Upper lobe of left lung (tissue), 6 donors: Measurements from ENCODE around the gene ABCE1. TPM values are rescaled to one million over a fixed set of nuclear protein-coding genes. Genes with fewer than 3 reads are reported as not detected.

ENCODE experiments used
- ATAC-seq, 2 donors: fragments of 200-7000 bp; cut with Tn5 transposase; one replicate each; pipeline ENCODE4 v1.9.1; 2022; ENCODE audit warnings: mild to moderate bottlenecking in 2 of 2, moderate library complexity in 2 of 2; ENCODE audit not compliant: low FRiP score in 2 of 2
- DNase-seq, 2 donors: peaks; one replicate each; pipeline ENCODE4 v3.0.0-alpha.2; 2019 to 2020
- H3K27ac ChIP-seq, 4 donors: fragments of 200-600 bp; sonication (generic); one replicate each; pipeline ENCODE4 v1.5.1; 2016 to 2019
- H3K27me3 ChIP-seq, 4 donors: fragments of 200-600 bp; sonication (generic); one replicate each; pipeline ENCODE4 v1.5.1; 2017 to 2019
- H3K36me3 ChIP-seq, 4 donors: fragments of 200-600 bp; sonication (generic); one replicate each; pipeline ENCODE4 v1.5.1; 2016 to 2019
- H3K4me1 ChIP-seq, 4 donors: fragments of 200-600 bp; sonication (generic); one replicate each; pipeline ENCODE4 v1.5.1; 2018 to 2019
- H3K4me3 ChIP-seq, 4 donors: fragments of 200-600 bp; sonication (generic); one replicate each; pipeline ENCODE4 v1.5.1; 2017 to 2019; ENCODE audit warnings: mild to moderate bottlenecking in 2 of 4, moderate library complexity in 1 of 4
- H3K9me3 ChIP-seq, 4 donors: fragments of 200-600 bp; sonication (generic); one replicate each; pipeline ENCODE4 v1.5.1; 2018 to 2019
- EP300 ChIP-seq, 4 donors: sonication (generic); formaldehyde crosslinking; IDR thresholded peaks; one replicate each; pipeline ENCODE4 v1.5.1; 2017; ENCODE audit warnings: antibody characterized with exemption in 4 of 4, control low read depth in 2 of 4
- POLR2A ChIP-seq, 4 donors: fragments of 450-650 bp; IDR thresholded peaks; one replicate each; pipeline ENCODE4 v1.5.1; 2016 to 2017; ENCODE audit warnings: antibody characterized with exemption in 4 of 4, mild to moderate bottlenecking in 2 of 4
- POLR2AphosphoS5 ChIP-seq, 2 donors: sonication (generic); formaldehyde crosslinking; IDR thresholded peaks; one replicate each; pipeline ENCODE4 v1.5.1; 2017; ENCODE audit warnings: antibody characterized with exemption in 2 of 2
- whole genome bisulfite sequencing, 2 donors: methylation state at CpG; one replicate each; pipeline ENCODE4 v1.1.5; 2017 to 2018; 5-methylcytosine and 5-hydroxymethylcytosine counted together
- total RNA-seq, 6 donors: library from RNA; depleted of rRNA in 4 of 6; stranded (reverse); fragments of >200 nt in 4 of 6; gene quantifications; one replicate each; pipeline versions ENCODE4 v1.1.0 to v1.2.1, GENCODE V29; 2016 to 2021
- TF ChIP-seq, protein P1 (sequence below), 6 experiments: fragments of 450-650 bp in 4 of 6; fragments of 200-600 bp in 2 of 6; sonication (generic) in 2 of 6; IDR thresholded peaks; one replicate each; pipeline ENCODE4 v1.5.1; 2016 to 2019; ENCODE audit warnings: antibody characterized with exemption in 6 of 6
- donor health status: DM: no; HTN: no; CAD: no; lungs with moderate emphysema.
- donor health status: DM: no; HTN: yes; CAD: no; lungs with severe emphysema.

The ABCE1 gene
- total RNA-seq, 6 donors from 2014 or later: 13.7 to 86.5 (median 39.2) TPM

DNA sequence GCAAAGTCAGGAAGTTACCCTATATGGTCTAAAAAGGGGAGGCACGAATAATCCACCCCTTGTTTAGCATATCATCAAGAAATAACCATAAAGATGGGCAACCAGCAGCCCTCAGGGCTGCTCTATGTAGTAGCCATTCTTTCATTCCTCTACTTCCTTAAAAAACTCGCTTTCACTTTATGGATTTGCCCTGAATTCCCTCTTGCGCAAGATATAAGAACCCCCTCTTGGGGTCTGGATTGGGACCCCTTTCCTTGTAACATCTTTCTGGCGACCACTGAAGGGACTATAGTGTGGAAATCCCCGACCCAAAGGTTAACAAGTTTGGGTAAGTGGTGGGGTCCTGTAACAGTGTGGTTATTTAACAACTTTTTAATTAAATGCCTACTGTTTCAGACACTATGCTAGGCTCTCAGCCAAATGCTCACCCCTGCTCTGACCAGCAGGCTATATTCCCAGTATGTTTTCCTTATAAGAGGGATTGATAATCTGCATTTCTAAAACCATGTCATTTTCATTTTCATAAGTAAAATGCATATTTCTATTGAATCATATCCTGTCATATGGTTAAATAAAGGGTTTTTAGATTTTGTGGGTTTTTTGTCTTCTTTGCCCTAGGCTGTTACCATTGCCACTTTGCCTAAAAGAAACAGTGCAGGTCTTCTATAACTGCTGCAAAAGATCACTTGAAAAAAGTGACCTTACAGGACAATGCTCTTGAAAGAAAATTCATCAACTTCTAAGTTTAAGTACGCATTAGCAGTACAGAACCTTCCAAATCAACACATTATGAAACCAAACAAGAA is 41.6 kb upstream of the ABCE1 start:
- 93% methylated on average over 6 of the region's 6 CpGs for WGBS, 2 donors

DNA sequence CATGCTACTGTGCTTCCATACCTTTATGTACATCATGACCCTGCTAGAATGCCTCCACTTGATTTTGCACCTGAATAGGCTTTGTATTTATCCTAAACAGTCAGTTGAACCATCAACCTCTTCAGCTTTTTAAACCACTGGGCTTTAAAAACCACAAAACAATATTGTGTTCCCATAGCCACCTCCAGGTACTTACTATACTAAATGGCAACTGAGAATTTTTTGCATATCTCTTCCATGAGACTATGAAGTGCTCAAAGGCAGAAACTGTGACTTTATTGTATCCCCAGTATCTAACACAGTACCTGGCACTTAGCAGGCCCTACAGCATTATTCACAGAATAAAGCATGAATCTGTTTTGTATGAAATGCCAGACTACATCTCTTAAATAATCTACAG is 39.9 kb upstream of the ABCE1 start:
- Histone ChIP-seq H3K27me3 (no peaks in the 10 kb centered on the region), H3K27ac (no peak overlapping the region), H3K4me3 (no peak overlapping the region), H3K4me1 (no peaks in the 10 kb centered on the region), H3K36me3 (no peaks in the 10 kb centered on the region), H3K9me3 (no peaks in the 10 kb centered on the region)
- no peak for TF ChIP-seq POLR2AphosphoS5 (IDR thresholded peaks at IDR 0.05)
- TF ChIP-seq, protein P1, sequence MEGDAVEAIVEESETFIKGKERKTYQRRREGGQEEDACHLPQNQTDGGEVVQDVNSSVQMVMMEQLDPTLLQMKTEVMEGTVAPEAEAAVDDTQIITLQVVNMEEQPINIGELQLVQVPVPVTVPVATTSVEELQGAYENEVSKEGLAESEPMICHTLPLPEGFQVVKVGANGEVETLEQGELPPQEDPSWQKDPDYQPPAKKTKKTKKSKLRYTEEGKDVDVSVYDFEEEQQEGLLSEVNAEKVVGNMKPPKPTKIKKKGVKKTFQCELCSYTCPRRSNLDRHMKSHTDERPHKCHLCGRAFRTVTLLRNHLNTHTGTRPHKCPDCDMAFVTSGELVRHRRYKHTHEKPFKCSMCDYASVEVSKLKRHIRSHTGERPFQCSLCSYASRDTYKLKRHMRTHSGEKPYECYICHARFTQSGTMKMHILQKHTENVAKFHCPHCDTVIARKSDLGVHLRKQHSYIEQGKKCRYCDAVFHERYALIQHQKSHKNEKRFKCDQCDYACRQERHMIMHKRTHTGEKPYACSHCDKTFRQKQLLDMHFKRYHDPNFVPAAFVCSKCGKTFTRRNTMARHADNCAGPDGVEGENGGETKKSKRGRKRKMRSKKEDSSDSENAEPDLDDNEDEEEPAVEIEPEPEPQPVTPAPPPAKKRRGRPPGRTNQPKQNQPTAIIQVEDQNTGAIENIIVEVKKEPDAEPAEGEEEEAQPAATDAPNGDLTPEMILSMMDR (IDR thresholded peaks at IDR 0.05): no peak
- no peak for TF ChIP-seq POLR2A (IDR thresholded peaks at IDR 0.05)
- TF ChIP-seq EP300 (IDR thresholded peaks at IDR 0.05): no peak
- ATAC-seq (no peak), DNase-seq (no peak)

More for the DNA sequence above, 41.6 kb upstream of the ABCE1 start:
- ATAC-seq: no peak
- DNase-seq: no peak
- Histone ChIP-seq H3K9me3 (no peaks in the 10 kb centered on the region), H3K4me3 (no peak overlapping the region), H3K27me3 (no peaks in the 10 kb centered on the region), H3K27ac (no peak overlapping the region), H3K36me3 (no peaks in the 10 kb centered on the region), H3K4me1 (no peaks in the 10 kb centered on the region)
- no peak for TF ChIP-seq POLR2A (IDR thresholded peaks at IDR 0.05)

- Histone ChIP-seq H3K9me3 (no peaks in the 10 kb centered on the region), H3K4me3 (no peak overlapping the region), H3K27ac (no peak overlapping the region), H3K27me3 (no peaks in the 10 kb centered on the region), H3K4me1 (peaks cover 0 to 12% (median 0%) of the 10 kb centered on the region in 4 donors), H3K36me3 (peaks cover 0 to 2% (median 0%) of the 10 kb centered on the region in 4 donors)
- TF ChIP-seq, protein P1 (IDR thresholded peaks at IDR 0.05): peak in 5 of 6 experiments; percentile 18 to 57 (median 54)
- TF ChIP-seq POLR2A (IDR thresholded peaks at IDR 0.05): no peak
- TF ChIP-seq POLR2AphosphoS5 (IDR thresholded peaks at IDR 0.05): no peak
- TF ChIP-seq EP300 (IDR thresholded peaks at IDR 0.05): no peak
- DNase-seq (no peak), ATAC-seq (peak in 1 of 2 donors; percentile 53)
- WGBS, 2 donors: 65 to 67% methylated on average over 6 of the region's 6 CpGs
Observed at GRCh38 chr4:145061318-145061920, 36.7 kb upstream of the ABCE1 start.

DNA sequence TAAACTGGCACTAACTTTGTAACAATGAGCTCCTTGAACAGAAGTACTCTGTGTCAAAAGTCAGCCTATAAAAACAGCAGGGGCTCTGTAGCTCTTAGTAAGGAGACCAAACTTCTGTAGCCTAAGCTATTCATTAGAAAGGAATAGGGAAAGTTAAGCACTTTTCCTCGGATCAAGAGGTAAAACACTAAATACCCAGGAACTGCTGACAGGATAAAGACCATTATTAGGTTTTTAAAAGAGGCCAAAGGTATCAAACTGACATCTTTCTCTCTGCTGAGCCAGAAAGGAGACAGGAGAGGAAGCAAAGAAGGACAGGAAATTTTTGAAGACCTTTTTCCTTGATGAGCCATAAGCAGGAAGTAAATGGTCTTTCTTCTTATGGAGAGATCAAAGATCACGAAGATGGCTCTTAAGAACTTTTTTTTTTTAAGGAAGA is 32.0 kb upstream of the ABCE1 start:
- DNase-seq: no peak
- WGBS, 2 donors: 37 to 51% methylated on average over 2 of the region's 2 CpGs
- no peak for ATAC-seq
- Histone ChIP-seq H3K9me3 (no peaks in the 10 kb centered on the region), H3K27ac (no peak overlapping the region), H3K27me3 (no peaks in the 10 kb centered on the region), H3K4me3 (no peak overlapping the region), H3K4me1 (peaks cover 0 to 12% (median 0%) of the 10 kb centered on the region in 4 donors), H3K36me3 (peaks cover 0 to 2% (median 0%) of the 10 kb centered on the region in 4 donors)
- TF ChIP-seq, protein P1 (IDR thresholded peaks at IDR 0.05): no peak
- TF ChIP-seq POLR2A (IDR thresholded peaks at IDR 0.05): no peak
- TF ChIP-seq POLR2AphosphoS5 (IDR thresholded peaks at IDR 0.05): no peak
- TF ChIP-seq EP300 (IDR thresholded peaks at IDR 0.05): no peak

DNA sequence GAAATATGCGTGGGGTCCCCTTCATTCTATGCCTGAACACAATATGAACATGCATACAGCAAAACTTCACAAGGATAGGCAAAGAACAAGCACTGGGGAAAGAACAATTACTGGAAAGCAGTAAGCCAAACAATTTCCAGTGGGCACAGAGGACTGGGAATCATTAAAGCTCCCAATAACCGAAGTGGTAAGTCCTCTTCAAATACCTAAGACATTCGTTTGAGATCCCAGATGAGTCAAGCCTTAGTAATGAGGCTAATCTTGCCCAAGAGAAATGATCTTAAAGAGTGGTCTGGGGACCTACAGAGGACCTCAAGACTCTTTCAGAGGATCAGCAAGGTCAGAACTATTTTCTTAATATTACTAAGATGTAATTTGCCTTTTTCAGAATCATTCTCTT is 28.8 kb upstream of the ABCE1 start:
- Histone ChIP-seq H3K27ac (no peak overlapping the region), H3K27me3 (no peaks in the 10 kb centered on the region), H3K4me1 (peaks cover 0 to 12% (median 0%) of the 10 kb centered on the region in 4 donors), H3K36me3 (no peaks in the 10 kb centered on the region), H3K9me3 (no peaks in the 10 kb centered on the region), H3K4me3 (no peak overlapping the region)
- no peak for ATAC-seq
- WGBS, 2 donors: 69 to 75% methylated on average over 3 of the region's 3 CpGs
- TF ChIP-seq POLR2A (IDR thresholded peaks at IDR 0.05): no peak
- TF ChIP-seq POLR2AphosphoS5 (IDR thresholded peaks at IDR 0.05): no peak
- TF ChIP-seq, protein P1 (IDR thresholded peaks at IDR 0.05): no peak
- no peak for TF ChIP-seq EP300 (IDR thresholded peaks at IDR 0.05)
- no peak for DNase-seq
